K562 treated with DMSO at 1 percent for 4 hours (cell line): ENCODE results near the gene SYTL2. TPM values are rescaled to one million over a fixed set of nuclear protein-coding genes. Genes with fewer than 3 reads are reported as not detected.

Experiments used
- total RNA-seq: library from RNA; unstranded; fragments of 300-600 nt; gene quantifications from 2 replicates; pipeline ENCODE4 v1.2.3, GENCODE V29; 2022; ENCODE audit not compliant: insufficient read depth

SYTL2 gene, protein sequence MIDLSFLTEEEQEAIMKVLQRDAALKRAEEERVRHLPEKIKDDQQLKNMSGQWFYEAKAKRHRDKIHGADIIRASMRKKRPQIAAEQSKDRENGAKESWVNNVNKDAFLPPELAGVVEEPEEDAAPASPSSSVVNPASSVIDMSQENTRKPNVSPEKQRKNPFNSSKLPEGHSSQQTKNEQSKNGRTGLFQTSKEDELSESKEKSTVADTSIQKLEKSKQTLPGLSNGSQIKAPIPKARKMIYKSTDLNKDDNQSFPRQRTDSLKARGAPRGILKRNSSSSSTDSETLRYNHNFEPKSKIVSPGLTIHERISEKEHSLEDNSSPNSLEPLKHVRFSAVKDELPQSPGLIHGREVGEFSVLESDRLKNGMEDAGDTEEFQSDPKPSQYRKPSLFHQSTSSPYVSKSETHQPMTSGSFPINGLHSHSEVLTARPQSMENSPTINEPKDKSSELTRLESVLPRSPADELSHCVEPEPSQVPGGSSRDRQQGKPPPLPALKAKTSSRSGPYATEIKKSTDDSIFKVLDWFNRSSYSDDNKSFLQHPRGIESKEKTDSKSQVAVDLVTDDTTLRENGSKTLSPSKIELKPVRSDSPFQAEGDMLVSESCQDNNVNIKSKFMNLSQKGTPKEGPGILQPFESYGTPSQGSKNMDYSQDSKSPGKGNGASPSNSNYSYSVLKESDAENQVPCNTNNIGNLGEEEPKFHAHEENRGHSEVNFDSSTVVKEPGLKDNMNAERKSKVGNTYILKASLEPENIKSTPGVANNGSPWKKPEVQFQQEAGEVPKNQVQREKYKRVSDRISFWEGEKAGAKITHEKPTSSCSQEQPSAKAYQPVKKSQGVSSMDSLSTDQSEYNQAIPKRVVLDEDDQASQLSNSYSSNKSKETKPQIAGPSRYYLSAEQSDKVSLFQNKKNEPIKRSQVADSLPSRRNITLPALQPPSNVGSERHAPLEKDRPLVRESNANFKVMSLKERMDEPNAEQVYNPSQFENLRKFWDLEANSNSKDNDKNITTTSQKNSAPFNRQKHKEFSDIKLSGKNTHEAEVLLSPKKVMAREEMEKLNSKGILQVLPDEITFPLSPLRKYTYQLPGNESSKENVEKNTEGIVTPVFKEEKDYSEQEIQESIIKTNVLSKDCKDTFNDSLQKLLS (N-terminal part only)
- not detected in 2 replicates for total RNA-seq

DNA sequence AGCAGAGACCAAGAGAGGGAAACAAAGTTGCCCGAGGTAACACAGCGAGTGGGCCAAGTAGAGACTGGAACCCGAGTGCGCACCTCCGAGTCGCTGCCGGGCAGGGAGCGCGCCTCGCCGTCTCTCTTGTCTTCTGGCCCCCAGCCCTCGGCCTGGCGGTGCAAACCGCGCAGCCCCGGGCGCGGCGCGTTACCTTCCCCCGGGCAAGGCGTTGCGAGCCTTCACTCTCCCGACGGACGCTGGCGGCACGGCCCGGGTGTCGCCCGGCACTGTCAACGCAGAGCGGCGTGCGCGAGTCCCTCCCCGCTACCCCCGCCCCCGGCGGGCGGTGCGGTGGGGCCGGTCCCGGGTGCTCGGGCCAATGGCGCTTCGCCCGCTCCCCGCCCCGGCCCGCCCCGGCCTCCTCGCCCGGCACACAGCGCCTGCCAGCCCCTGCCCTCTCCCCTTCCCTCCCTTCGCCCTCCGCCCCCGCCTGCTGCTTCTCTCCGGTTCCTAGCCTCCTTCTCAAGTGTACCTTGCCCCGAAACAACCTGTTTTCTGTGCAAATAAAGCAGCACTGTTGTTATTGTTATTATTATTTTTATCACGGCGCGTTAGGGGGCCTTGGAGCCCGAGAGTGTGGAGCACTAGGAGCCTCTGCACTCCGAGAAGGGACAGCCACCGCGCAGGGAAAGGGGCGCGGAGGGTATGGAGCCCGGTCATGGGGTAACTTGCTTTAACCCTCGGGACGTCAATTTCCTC is at the start of gene SYTL2:
Gene SYTL2, minus strand, starts transcription at position 271 of the 741 bp plus-strand sequence. CDS start 53,416 bp downstream, outside the sequence.

GRCh38 chr11:85855341-85855656 is 44.4 kb upstream of the SYTL2 start, which contains the start of gene CCDC83:
CCDC83 (plus strand) TSS chr11:85855383; CDS start chr11:85865124, 9,741 bp downstream.

GRCh38 chr11:85685820-85686459 is 125.0 kb downstream of the SYTL2 start, which contains the start of gene CCDC89:
CCDC89 (minus strand) TSS chr11:85686195; CDS start chr11:85686130, 65 bp downstream.

DNA sequence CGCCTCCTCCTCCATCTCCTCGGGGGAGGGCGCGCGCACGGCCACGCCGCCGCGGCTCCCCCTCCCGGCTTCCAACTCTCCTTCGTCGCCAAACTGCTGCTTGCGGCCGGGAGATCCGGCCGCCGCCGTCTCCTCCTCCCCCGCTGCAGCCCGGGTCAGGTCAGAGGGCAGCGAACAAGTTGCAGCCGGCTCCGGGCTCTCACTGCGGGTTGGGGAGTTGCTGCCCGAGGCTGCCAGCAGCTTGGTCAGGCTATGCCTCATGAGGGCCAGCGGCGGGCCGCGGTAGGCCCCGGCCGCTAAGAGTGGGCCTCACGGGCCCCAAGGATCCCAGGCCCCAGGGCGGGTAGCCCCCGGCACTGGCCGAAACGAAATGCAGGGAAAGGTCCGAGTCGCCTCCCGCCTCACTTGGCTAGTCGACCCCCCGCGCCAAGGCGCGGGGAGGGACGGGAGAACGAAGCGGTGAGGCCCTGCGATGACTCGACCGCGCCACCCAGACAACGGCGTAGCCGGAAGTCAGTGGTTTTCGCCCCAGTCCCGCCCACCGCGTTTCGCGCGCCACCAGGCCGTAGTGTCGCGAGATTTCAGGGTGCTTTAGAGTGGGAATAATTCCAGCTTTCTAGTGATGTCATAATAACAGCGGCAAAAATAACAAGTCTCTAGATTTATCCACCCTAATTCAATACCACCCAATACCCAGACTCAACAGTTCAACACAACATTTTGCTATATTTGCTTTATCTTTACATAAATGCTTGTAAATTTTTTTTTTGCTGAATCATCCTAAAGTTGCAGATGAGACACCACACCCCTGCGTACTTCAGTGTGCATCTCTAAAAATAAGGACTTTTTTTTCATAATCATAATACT is 146.1 kb downstream of the SYTL2 start, which contains the start of gene CREBZF:
Gene CREBZF, minus strand, starts transcription at position 515 of the 867 bp plus-strand sequence. Its CDS starts 254 bp downstream, at position 261.

DNA sequence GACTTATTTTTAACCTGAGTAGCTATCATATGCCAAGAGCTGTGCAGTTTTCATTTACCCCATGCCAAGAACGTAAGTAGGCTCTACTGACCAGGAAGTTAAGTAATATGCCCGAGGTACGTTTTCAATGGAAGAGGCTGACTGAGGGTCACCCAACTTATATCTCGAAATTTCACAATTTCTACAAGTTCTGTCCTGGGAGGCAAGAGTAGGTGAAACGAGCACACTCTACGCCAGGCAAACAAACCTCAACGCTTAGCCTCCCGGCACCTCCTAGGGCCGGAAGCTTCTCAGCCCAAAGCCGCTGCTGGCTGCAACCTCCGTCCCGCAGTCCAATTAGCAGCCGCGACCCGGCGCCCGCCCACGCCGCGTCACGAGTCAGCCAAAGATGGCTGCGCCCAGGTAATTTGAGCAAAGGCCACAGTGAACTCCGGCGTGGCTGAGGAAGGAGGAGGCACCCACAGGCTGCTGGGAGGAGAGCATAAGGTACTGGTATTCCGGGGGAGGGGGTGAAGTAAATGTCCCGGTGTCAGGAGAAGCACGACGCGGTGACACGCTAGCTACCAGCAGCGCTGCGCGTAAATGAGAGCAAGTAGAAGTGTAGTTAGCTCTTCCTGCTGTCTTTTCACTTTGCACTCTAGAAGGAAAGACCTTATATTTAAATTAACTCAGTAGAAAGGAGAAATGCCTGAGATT is 163.2 kb downstream of the SYTL2 start, which contains the start of gene TMEM126A:
Gene TMEM126A, plus strand, starts transcription at position 364 of the 696 bp plus-strand sequence. CDS start 2,289 bp downstream, outside the sequence.

Other genes starting within 250 kb of the SYTL2 start
- gene DLG2, start 183.8 kb downstream of the SYTL2 start, total RNA-seq: not detected in 2 replicates
- 67.0 and 80.0 TPM in 2 replicates for gene TMEM126B, start 182.5 kb downstream of the SYTL2 start, total RNA-seq
- gene TMEM126A, start 163.2 kb downstream of the SYTL2 start, total RNA-seq: 32.5 and 36.7 TPM in 2 replicates
- 24.4 and 38.4 TPM in 2 replicates for gene CREBZF, start 146.0 kb downstream of the SYTL2 start, total RNA-seq
- gene CCDC89, start 124.9 kb downstream of the SYTL2 start, total RNA-seq: not detected in 2 replicates
- not detected in 2 replicates for gene CCDC83, start 44.2 kb upstream of the SYTL2 start, total RNA-seq